ENCODE measurements around the gene C5orf47. TPM values are rescaled to one million over a fixed set of nuclear protein-coding genes. Genes with fewer than 3 reads are reported as not detected.

C5orf47 gene
- total and polyA plus RNA-seq, 2 of the 4 experiments (the other 2 are of a cell fraction) = not detected

- ATAC-seq (ENCODE audit: low read depth) (no peak), DNase-seq (no peak)
- no peak overlapping the region for H2BK20ac ChIP-seq (ENCODE audit: low read depth, low read length)
- H3K18ac ChIP-seq (ENCODE audit: low read depth, low read length) = no peak overlapping the region
- H3K9ac ChIP-seq (ENCODE audit: low read depth, low read length) = no peak overlapping the region
- H2AK9ac ChIP-seq (replicated peaks; ENCODE audit: low read depth, low read length, poor library complexity) = no peak overlapping the region
- H2AK5ac ChIP-seq (ENCODE audit: low read depth, low read length) = no peak overlapping the region
- peaks cover 2 to 5% of the 10 kb centered on the region in 2 experiments; a peak in 2 of 4 replicates for H3K79me1 ChIP-seq (ENCODE audit: low read depth in 1 of 2, low read length in 2 of 2)
- no peak overlapping the region for H3K56ac ChIP-seq (ENCODE audit: extremely low read depth, insufficient read depth, low read length)
- H2AFZ ChIP-seq (replicated peaks; ENCODE audit: low read length, poor library complexity) = no peak overlapping the region
- dilution Hi-C loops (cut with HindIII; ENCODE audit: low sequenced_read_pairs, unreplicated experiment) = no loop called here
- POLR2A ChIA-PET (ENCODE audit: unreplicated experiment) = no interaction called here
- no peak overlapping the region for H3K4ac ChIP-seq (ENCODE audit: low read depth, low read length)
- no CpG with 5 or more reads among the region's 2 CpGs for WGBS, 2 experiments (ENCODE audit: extremely low coverage in 2 of 2, insufficient read length in 1 of 2)
- no peak overlapping the region for H2BK5ac ChIP-seq (ENCODE audit: low read depth, low read length, poor library complexity, severe bottlenecking)
- no peak overlapping the region for H3K4me3 ChIP-seq (ENCODE audit: insufficient read depth, low read depth, low read length)
- H3K23ac ChIP-seq (ENCODE audit: low read depth, low read length) = no peak overlapping the region
- no peak for TF ChIP-seq SMC3 (IDR thresholded peaks at IDR 0.05; ENCODE audit: low read depth, low read length)
- no peak for TF ChIP-seq CEBPB (IDR thresholded peaks at IDR 0.05; ENCODE audit: low read depth, low read length)
- TF ChIP-seq CTCF (conservative IDR thresholded peaks at IDR 0.05; ENCODE audit: low read depth, low read length) = no peak
- TF ChIP-seq MAFK (IDR thresholded peaks at IDR 0.05; ENCODE audit: low read depth, low read length) = no peak
- TF ChIP-seq MAZ (IDR thresholded peaks at IDR 0.05; ENCODE audit: borderline replicate concordance, low read depth, low read length) = no peak
- TF ChIP-seq RAD21 (IDR thresholded peaks at IDR 0.05; ENCODE audit: low read length) = no peak
- H2BK120ac ChIP-seq (ENCODE audit: low read depth, low read length) = no peak overlapping the region
- H4K91ac ChIP-seq (ENCODE audit: insufficient read depth, low read depth, low read length) = no peak overlapping the region
- no peaks in the 10 kb centered on the region for H4K20me1 ChIP-seq (ENCODE audit: insufficient read depth, low read length)
- H3K4me2 ChIP-seq (ENCODE audit: low read depth, low read length) = no peak overlapping the region
- CTCF ChIA-PET = interaction anchor here (0.6 to 1.0 kb wide), 2 partner anchors 35 to 326 kb away, joined by 3 to 4 read pairs; no protein-coding TSS in a partner anchor
- intact Hi-C loops (cut with micrococcal nuclease) = loop anchor here (5.0 kb wide), 1 partner anchor 34 kb away; no protein-coding TSS in a partner anchor
- in situ Hi-C loops (cut with MboI; ENCODE audit: low sequenced_read_pairs) = no loop called here
- H3K27ac ChIP-seq (ENCODE audit: insufficient read depth, low read length) = no peak overlapping the region
- H3K14ac ChIP-seq (replicated peaks; ENCODE audit: low read depth, low read length) = 0 out of 2 replicates have a peak overlapping the region, but pooled peaks have one; percentile 29
- no peak overlapping the region for H4K5ac ChIP-seq (ENCODE audit: low read depth, low read length)
- H3K4me1 ChIP-seq (ENCODE audit: control insufficient read depth, insufficient read depth, low read length) = peaks cover 2% of the 10 kb centered on the region
- no peak overlapping the region for H4K8ac ChIP-seq (ENCODE audit: low read depth in 2 of 2, low read length in 2 of 2)
- H3K27me3 ChIP-seq (ENCODE audit: control insufficient read depth, insufficient read depth, low read length) = no peaks in the 10 kb centered on the region
- no peaks in the 10 kb centered on the region for H3K9me3 ChIP-seq (ENCODE audit: control insufficient read depth, insufficient read depth, low read length)
- H2BK15ac ChIP-seq (ENCODE audit: low read depth, low read length) = no peak overlapping the region
- peaks cover 1% of the 10 kb centered on the region; the same call in 1 of the 2 replicates for H3K36me3 ChIP-seq (ENCODE audit: control insufficient read depth, insufficient read depth, low read length)
- H3K9me1 ChIP-seq (ENCODE audit: insufficient read depth, low read length) = peaks cover 1% of the 10 kb centered on the region
- BruUV-seq (replicated peaks) = no TSS peak
Measured at GRCh38 chr5:173960986-173961385, 28.0 kb upstream of the C5orf47 start.

Measured in IMR-90 (cell line).